ENCODE measurements around the gene OXSR1. TPM values are rescaled to one million over a fixed set of nuclear protein-coding genes. Genes with fewer than 3 reads are reported as not detected.

OXSR1 gene
- total RNA-seq, 1 experiment from 2014 or later, result 35.1 TPM

DNA sequence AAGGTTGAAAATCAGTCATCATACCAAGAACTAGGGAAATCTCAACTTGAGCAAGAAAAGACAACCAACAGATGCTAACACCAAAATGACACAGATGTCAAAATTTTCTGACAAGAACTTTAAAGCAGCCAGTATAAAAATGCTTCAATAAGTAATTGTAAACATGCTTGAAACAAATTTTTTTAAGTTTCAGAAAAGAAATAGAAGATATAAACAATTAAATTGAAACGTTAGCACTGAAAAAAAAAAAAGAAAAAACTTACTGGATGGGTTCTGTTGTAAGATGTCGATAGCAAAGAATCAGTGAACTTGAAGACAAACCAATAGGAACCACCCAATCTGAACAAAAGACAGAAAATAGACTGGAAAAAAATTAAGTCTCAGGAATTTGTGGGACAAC, 18.8 kb upstream of the OXSR1 start:
- intact Hi-C loops (cut with micrococcal nuclease), result no loop called here
- no peaks in the 10 kb centered on the region for H3K79me2 ChIP-seq (ENCODE audit: insufficient read depth, low read length)
- no peaks in the 10 kb centered on the region for H3K9me2 ChIP-seq (ENCODE audit: insufficient read depth)
- peaks cover 6 to 16% of the 10 kb centered on the region in 2 experiments for H3K4me1 ChIP-seq (ENCODE audit: control insufficient read depth in 1 of 2, insufficient read depth in 2 of 2, low read length in 2 of 2)
- no peak overlapping the region for H3K9ac ChIP-seq (ENCODE audit: low read length)
- POLR2A ChIA-PET, result interaction anchor here (0.7 kb wide), 1 partner anchor 19 kb away, joined by 4 read pairs; the partner anchor contains the start of gene OXSR1
- no TSS peak for BruUV-seq (replicated peaks)
- TF ChIP-seq SP1 (IDR thresholded peaks at IDR 0.05; ENCODE audit: low read depth), result no peak
- TF ChIP-seq REST (IDR thresholded peaks at IDR 0.05; ENCODE audit: low read depth), result no peak
- TF ChIP-seq POLR2AphosphoS5 (IDR thresholded peaks at IDR 0.05; ENCODE audit: low read depth, low read length), result no peak
- ATAC-seq, result no peak
- H3K27ac ChIP-seq (ENCODE audit: low read depth, low read length), result no peak overlapping the region
- H3K36me3 ChIP-seq (ENCODE audit: control insufficient read depth in 1 of 2, insufficient read depth in 2 of 2, low read length in 2 of 2), result 0 out of 4 replicates have a peak, but pooled peaks cover 0 to under 1% of the 10 kb centered on the region in 2 experiments
- H3K4me3 ChIP-seq (replicated peaks in 1 of 2; ENCODE audit: low read depth in 1 of 2, low read length in 2 of 2), result no peak overlapping the region
- H2AFZ ChIP-seq (ENCODE audit: low read depth, low read length, poor library complexity, severe bottlenecking), result no peak overlapping the region
- H4K20me1 ChIP-seq (ENCODE audit: insufficient read depth), result no peaks in the 10 kb centered on the region
- DNase-seq (ENCODE audit: low read depth, low spot score), result no peak
- CTCF ChIA-PET, result no interaction called here
- RAD21 ChIA-PET (ENCODE audit: low non-redundant PET in 1 of 2, low total read pairs in 2 of 2, uncharacterized antibody in 2 of 2, unreplicated experiment in 2 of 2), result no interaction called here
- H3K27me3 ChIP-seq (ENCODE audit: insufficient read depth, low read length), result no peaks in the 10 kb centered on the region
- H3K4me2 ChIP-seq (ENCODE audit: low read length), result no peak overlapping the region
- H3K9me3 ChIP-seq (ENCODE audit: control insufficient read depth in 1 of 2, insufficient read depth in 1 of 2, low read depth in 1 of 2, low read length in 2 of 2), result peaks cover 0 to 9% of the 10 kb centered on the region in 2 experiments; a peak in 1 of 4 replicates

DNA sequence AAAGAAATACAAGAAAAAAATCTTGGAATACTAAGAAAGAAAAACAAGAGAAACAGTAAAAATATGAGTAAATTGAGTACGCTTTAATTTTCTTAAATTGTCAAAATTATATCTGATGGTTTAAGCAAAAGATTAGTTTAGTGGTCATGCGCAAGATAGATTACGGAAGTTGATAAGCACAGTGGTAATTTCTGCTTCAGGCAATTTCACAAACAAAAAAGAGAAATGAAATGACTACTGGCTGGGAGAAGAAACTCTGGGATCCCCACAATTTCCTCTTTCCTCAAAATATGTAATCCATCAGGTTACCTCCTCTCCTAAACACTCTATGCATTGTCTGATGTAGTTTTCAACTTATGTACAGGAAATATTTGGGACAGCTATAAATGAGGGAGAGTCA, 17.9 kb upstream of the OXSR1 start:
- Histone ChIP-seq H3K9ac (ENCODE audit: low read length) (no peak overlapping the region), H3K4me1 (ENCODE audit: control insufficient read depth in 1 of 2, insufficient read depth in 2 of 2, low read length in 2 of 2) (peaks cover 0 to 15% of the 10 kb centered on the region in 2 experiments; a peak in 2 of 4 replicates), H2AFZ (ENCODE audit: low read depth, low read length, poor library complexity, severe bottlenecking) (no peak overlapping the region), H3K9me3 (ENCODE audit: control insufficient read depth in 1 of 2, insufficient read depth in 1 of 2, low read depth in 1 of 2, low read length in 2 of 2) (peaks cover 0 to 9% of the 10 kb centered on the region in 2 experiments; a peak in 1 of 4 replicates), H3K79me2 (ENCODE audit: insufficient read depth, low read length) (no peaks in the 10 kb centered on the region), H3K27ac (ENCODE audit: low read depth, low read length) (no peak overlapping the region), H3K9me2 (ENCODE audit: insufficient read depth) (no peaks in the 10 kb centered on the region), H3K36me3 (ENCODE audit: control insufficient read depth in 1 of 2, insufficient read depth in 2 of 2, low read length in 2 of 2) (no peaks in the 10 kb centered on the region), H3K4me3 (replicated peaks in 1 of 2; ENCODE audit: low read depth in 1 of 2, low read length in 2 of 2) (no peak overlapping the region), H4K20me1 (ENCODE audit: insufficient read depth) (no peaks in the 10 kb centered on the region), H3K4me2 (ENCODE audit: low read length) (no peak overlapping the region), H3K27me3 (ENCODE audit: insufficient read depth, low read length) (no peaks in the 10 kb centered on the region)
- DNase-seq (ENCODE audit: low read depth, low spot score) (no peak), ATAC-seq (no peak)
- POLR2A ChIA-PET, result no interaction called here
- RAD21 ChIA-PET (ENCODE audit: low non-redundant PET in 1 of 2, low total read pairs in 2 of 2, uncharacterized antibody in 2 of 2, unreplicated experiment in 2 of 2), result no interaction called here
- CTCF ChIA-PET, result no interaction called here
- no TSS peak for BruUV-seq (replicated peaks)
- intact Hi-C loops (cut with micrococcal nuclease), result no loop called here
- TF ChIP-seq, protein P1, sequence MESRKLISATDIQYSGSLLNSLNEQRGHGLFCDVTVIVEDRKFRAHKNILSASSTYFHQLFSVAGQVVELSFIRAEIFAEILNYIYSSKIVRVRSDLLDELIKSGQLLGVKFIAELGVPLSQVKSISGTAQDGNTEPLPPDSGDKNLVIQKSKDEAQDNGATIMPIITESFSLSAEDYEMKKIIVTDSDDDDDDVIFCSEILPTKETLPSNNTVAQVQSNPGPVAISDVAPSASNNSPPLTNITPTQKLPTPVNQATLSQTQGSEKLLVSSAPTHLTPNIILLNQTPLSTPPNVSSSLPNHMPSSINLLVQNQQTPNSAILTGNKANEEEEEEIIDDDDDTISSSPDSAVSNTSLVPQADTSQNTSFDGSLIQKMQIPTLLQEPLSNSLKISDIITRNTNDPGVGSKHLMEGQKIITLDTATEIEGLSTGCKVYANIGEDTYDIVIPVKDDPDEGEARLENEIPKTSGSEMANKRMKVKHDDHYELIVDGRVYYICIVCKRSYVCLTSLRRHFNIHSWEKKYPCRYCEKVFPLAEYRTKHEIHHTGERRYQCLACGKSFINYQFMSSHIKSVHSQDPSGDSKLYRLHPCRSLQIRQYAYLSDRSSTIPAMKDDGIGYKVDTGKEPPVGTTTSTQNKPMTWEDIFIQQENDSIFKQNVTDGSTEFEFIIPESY (IDR thresholded peaks at IDR 0.05; ENCODE audit: extremely low read depth, insufficient replicate concordance, low read length), result no peak
- no peak for TF ChIP-seq ZFX (IDR thresholded peaks at IDR 0.05)
- TF ChIP-seq, protein P2, sequence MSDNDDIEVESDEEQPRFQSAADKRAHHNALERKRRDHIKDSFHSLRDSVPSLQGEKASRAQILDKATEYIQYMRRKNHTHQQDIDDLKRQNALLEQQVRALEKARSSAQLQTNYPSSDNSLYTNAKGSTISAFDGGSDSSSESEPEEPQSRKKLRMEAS (IDR thresholded peaks at IDR 0.05), result no peak
- TF ChIP-seq YY1 (IDR thresholded peaks at IDR 0.05; ENCODE audit: extremely low read depth, insufficient replicate concordance, low read depth, low read length), result no peak
- no peak for TF ChIP-seq RAD21 (IDR thresholded peaks at IDR 0.05; ENCODE audit: low read depth)
- no peak for TF ChIP-seq EZH2 (IDR thresholded peaks at IDR 0.05)
- no peak for TF ChIP-seq EZH2phosphoT487 (IDR thresholded peaks at IDR 0.05; ENCODE audit: borderline replicate concordance)
- no peak for TF ChIP-seq REST (IDR thresholded peaks at IDR 0.05; ENCODE audit: low read depth)

All from HCT116 (cell line).